GM12875 (cell line): ENCODE data around the gene LONP2.
"Not testable (repeated sequence)": the region's sequence is repeated elsewhere in the genome, so short reads cannot be mapped to it uniquely, and the experiment has no call there.

ENCODE experiments used
- H3K4me3 ChIP-seq: one replicate; pipeline ENCODE4 v1.5.1; 2011; ENCODE audit warnings: low read depth, low read length, control low read depth
- CTCF ChIP-seq: IDR thresholded peaks from 2 replicates; pipeline ENCODE4 v1.5.1; 2011; ENCODE audit warnings: low read depth, mild to moderate bottlenecking, control low read depth, inconsistent platforms, low read length, moderate library complexity, borderline replicate concordance; ENCODE audit not compliant: insufficient read depth

The LONP2 gene

GRCh38 chr16:48370229-48370628 is 126.1 kb downstream of the LONP2 start:
- TF ChIP-seq CTCF: no peak
- no peak overlapping the region for H3K4me3 ChIP-seq

GRCh38 chr16:48370668-48371392 is 126.7 kb downstream of the LONP2 start:
- not testable (repeated sequence) for H3K4me3 ChIP-seq

GRCh38 chr16:48371393-48371780 is 127.3 kb downstream of the LONP2 start:
- no peak overlapping the region for H3K4me3 ChIP-seq
- no peak for TF ChIP-seq CTCF

- TF ChIP-seq CTCF: no peak
- H3K4me3 ChIP-seq: no peak overlapping the region
These were observed 128.6 kb downstream of the LONP2 start for GRCh38 chr16:48372744-48373143.

- H3K4me3 ChIP-seq: no peak overlapping the region
These were observed 129.3 kb downstream of the LONP2 start for GRCh38 chr16:48373258-48374029.

GRCh38 chr16:48374255-48374654 is 130.2 kb downstream of the LONP2 start:
- H3K4me3 ChIP-seq: no peak overlapping the region
- TF ChIP-seq CTCF: no peak

More at GRCh38 chr16:48373258-48374029, 129.3 kb downstream of the LONP2 start:
- TF ChIP-seq CTCF: no peak

- H3K4me3 ChIP-seq: not testable (repeated sequence)
These were observed 133.2 kb downstream of the LONP2 start for GRCh38 chr16:48377301-48377700.

GRCh38 chr16:48378276-48378675 is 134.2 kb downstream of the LONP2 start:
- H3K4me3 ChIP-seq: no peak overlapping the region
- TF ChIP-seq CTCF: no peak
